H1 (cell line): ENCODE measurements around the gene NXN. TPM values are rescaled to one million over a fixed set of nuclear protein-coding genes. Genes with fewer than 3 reads are reported as not detected.
A peak's percentile ranks its signal among the peaks of the same experiment; 100 is the strongest.
"Not testable (repeated sequence)": the region's sequence is repeated elsewhere in the genome, so short reads cannot be mapped to it uniquely, and the experiment has no call there.

ENCODE experiments used
- CTCF ChIA-PET: fragments of 300-600 bp; sonication (Branson Sonifier 250); formaldehyde crosslinking; loops from one replicate; lab custom pipeline; 2021; ENCODE audit not compliant: partially characterized antibody; lab: Charles Lee
- POLR2A ChIA-PET: fragments of 300-600 bp; sonication (Branson Sonifier 250); formaldehyde crosslinking; loops from one replicate; lab custom pipeline; 2021; ENCODE audit warnings: inconsistent platforms; ENCODE audit not compliant: partially characterized antibody; lab: Charles Lee
- DNase-seq, 2 experiments: peaks; one replicate each; pipeline versions ENCODE4 v3.0.0 to v3.0.0-alpha.2; 2010 to 2022; ENCODE audit warnings: low spot score in 2 of 2, low read depth in 1 of 2, mixed read lengths in 1 of 2
- FAIRE-seq: peaks from 2 replicates; lab custom pipeline; 2011; peaks lifted over from hg19 to GRCh38; lab: Jason Lieb, UNC
- H2AFZ ChIP-seq: 2 replicates; pipeline ENCODE4 v1.8.1; 2012; ENCODE audit warnings: low read length, inconsistent platforms
- H2AK5ac ChIP-seq: 2 replicates; pipeline ENCODE4 v1.6.1; 2013; ENCODE audit warnings: low read depth, low read length
- H2BK120ac ChIP-seq: replicated peaks from 2 replicates; pipeline ENCODE3; 2013; ENCODE audit warnings: low read depth, low read length, inconsistent platforms
- H2BK12ac ChIP-seq: 2 replicates; pipeline ENCODE4 v1.6.1; 2013; ENCODE audit warnings: low read depth, low read length
- H2BK15ac ChIP-seq: 2 replicates; pipeline ENCODE4 v1.6.1; 2013; ENCODE audit warnings: low read length
- H2BK20ac ChIP-seq: 2 replicates; pipeline ENCODE4 v1.6.1; 2013; ENCODE audit warnings: low read length
- H2BK5ac ChIP-seq: 2 replicates; pipeline ENCODE4 v1.6.1; 2013; ENCODE audit warnings: low read depth, low read length
- H3K14ac ChIP-seq: 2 replicates; pipeline ENCODE4 v1.6.1; 2013; ENCODE audit warnings: inconsistent platforms; ENCODE audit not compliant: insufficient read length
- H3K18ac ChIP-seq: 2 replicates; pipeline ENCODE4 v1.6.1; 2013; ENCODE audit warnings: low read length; ENCODE audit errors: extremely low read depth
- H3K23ac ChIP-seq: 2 replicates; pipeline ENCODE4 v1.6.1; 2013; ENCODE audit warnings: inconsistent platforms; ENCODE audit not compliant: insufficient read length
- H3K23me2 ChIP-seq: 2 replicates; pipeline ENCODE4 v1.6.1; 2013; ENCODE audit warnings: low read depth, low read length
- H3K27ac ChIP-seq: 2 replicates; pipeline ENCODE4 v1.6.1; 2011; ENCODE audit warnings: low read depth, low read length, inconsistent platforms
- H3K27me3 ChIP-seq, 4 experiments: replicated peaks in 1 of 4; 1 replicate in 1 of 4; 2 replicates in 3 of 4; pipeline versions ENCODE4 v1.6.1 to v1.8.1; 2011 to 2013; ENCODE audit warnings: low read length in 3 of 4, mild to moderate bottlenecking in 3 of 4, inconsistent platforms in 2 of 4, mixed read lengths in 2 of 4, moderate library complexity in 1 of 4; ENCODE audit not compliant: control insufficient read depth in 3 of 4, insufficient read depth in 3 of 4; ENCODE audit errors: extremely low read depth in 1 of 4
- H3K36me3 ChIP-seq, 4 experiments: 2 replicates each; pipeline versions ENCODE4 v1.6.1 to v1.8.1; 2011 to 2013; ENCODE audit warnings: mild to moderate bottlenecking in 4 of 4, low read length in 3 of 4, moderate library complexity in 2 of 4, control low read depth in 1 of 4, inconsistent platforms in 1 of 4; ENCODE audit not compliant: insufficient read depth in 4 of 4, control insufficient read depth in 2 of 4
- H3K4ac ChIP-seq: replicated peaks from 2 replicates; pipeline ENCODE3; 2013; ENCODE audit warnings: low read length, low read depth, mixed read lengths, inconsistent platforms; ENCODE audit not compliant: insufficient read length
- H3K4me1 ChIP-seq, 4 experiments: replicated peaks in 1 of 4; 1 replicate in 1 of 4; 2 replicates in 3 of 4; pipeline versions ENCODE4 v1.6.1 to v1.8.1; 2011 to 2013; ENCODE audit warnings: low read length in 3 of 4, inconsistent platforms in 2 of 4, mixed read lengths in 1 of 4; ENCODE audit not compliant: insufficient read depth in 4 of 4, control insufficient read depth in 3 of 4
- H3K4me2 ChIP-seq, 2 experiments: 2 replicates each; pipeline versions ENCODE4 v1.6.1 to v1.8.1; 2011 to 2013; ENCODE audit warnings: low read depth in 2 of 2, low read length in 2 of 2, control low read depth in 1 of 2, inconsistent platforms in 1 of 2, mild to moderate bottlenecking in 1 of 2; ENCODE audit not compliant: insufficient read depth in 1 of 2
- H3K4me3 ChIP-seq, 4 experiments: fragments of 200-600, 300-600 bp in 1 of 4; sonication (generic), shearing (Covaris generic), sonication (Bioruptor Twin) in 1 of 4; 2 replicates each; pipeline versions ENCODE4 v1.5.1 to v1.8.1; 2011 to 2016; ENCODE audit warnings: low read length in 4 of 4, low read depth in 3 of 4, control low read depth in 2 of 4, inconsistent platforms in 2 of 4, mild to moderate bottlenecking in 2 of 4, mixed read lengths in 1 of 4, moderate library complexity in 1 of 4; ENCODE audit not compliant: insufficient read depth in 2 of 4; ENCODE audit errors: extremely low read depth in 1 of 4
- H3K56ac ChIP-seq: replicated peaks from 2 replicates; pipeline ENCODE3; 2013; ENCODE audit warnings: low read depth, mild to moderate bottlenecking, mixed read lengths, low read length, inconsistent platforms; ENCODE audit not compliant: insufficient read length
- H3K79me1 ChIP-seq: 2 replicates; pipeline ENCODE4 v1.6.1; 2013; ENCODE audit warnings: low read depth, low read length, control low read depth
- H3K79me2 ChIP-seq, 2 experiments: 2 replicates each; pipeline versions ENCODE4 v1.6.1 to v1.8.1; 2012 to 2013; ENCODE audit warnings: low read length in 2 of 2, mild to moderate bottlenecking in 2 of 2, inconsistent platforms in 1 of 2; ENCODE audit not compliant: insufficient read depth in 2 of 2, control insufficient read depth in 1 of 2
- H3K9ac ChIP-seq, 4 experiments: replicated peaks in 1 of 4; 1 replicate in 1 of 4; 2 replicates in 3 of 4; pipeline versions ENCODE4 v1.6.1 to v1.8.1; 2011 to 2013; ENCODE audit warnings: low read depth in 3 of 4, low read length in 3 of 4, control low read depth in 2 of 4, mild to moderate bottlenecking in 2 of 4, moderate library complexity in 2 of 4, inconsistent platforms in 1 of 4; ENCODE audit errors: extremely low read depth in 1 of 4
- H3K9me3 ChIP-seq, 2 experiments: 2 replicates each; pipeline versions ENCODE4 v1.6.1 to v1.8.1; 2012 to 2013; ENCODE audit warnings: mild to moderate bottlenecking in 2 of 2, moderate library complexity in 2 of 2, control low read depth in 1 of 2, inconsistent platforms in 1 of 2, low read depth in 1 of 2, low read length in 1 of 2, mixed read lengths in 1 of 2; ENCODE audit not compliant: insufficient read depth in 2 of 2
- H4K20me1 ChIP-seq, 2 experiments: replicated peaks in 1 of 2; 2 replicates each; pipeline versions ENCODE3 to v1.8.1; 2011 to 2013; ENCODE audit warnings: inconsistent platforms in 2 of 2, low read length in 2 of 2, mild to moderate bottlenecking in 1 of 2; ENCODE audit not compliant: insufficient read depth in 2 of 2, control insufficient read depth in 1 of 2
- H4K5ac ChIP-seq: 2 replicates; pipeline ENCODE4 v1.6.1; 2013; ENCODE audit warnings: low read length, low read depth, mixed read lengths, inconsistent platforms; ENCODE audit not compliant: insufficient read length
- H4K8ac ChIP-seq: 2 replicates; pipeline ENCODE4 v1.8.0; 2013; ENCODE audit warnings: mild to moderate bottlenecking, moderate library complexity, low read length, inconsistent platforms; ENCODE audit not compliant: insufficient read depth; ENCODE audit errors: extremely low read depth
- H4K91ac ChIP-seq: replicated peaks from 2 replicates; pipeline ENCODE3; 2013; ENCODE audit warnings: low read length, mixed read lengths, inconsistent platforms; ENCODE audit not compliant: insufficient read length
- SRF ChIP-seq: IDR thresholded peaks from 2 replicates; pipeline ENCODE4 v1.6.1; 2011; ENCODE audit warnings: mild to moderate bottlenecking, low read depth, low read length, moderate library complexity
- WGBS, 2 experiments: shearing (Covaris generic) in 1 of 2; methylation state at CpG; one replicate each; pipeline versions ENCODE4 v1.1.6 to v1.1.7; 2013 to 2015; ENCODE audit warnings: low lambda C conversion rate in 2 of 2, mixed read lengths in 2 of 2, inconsistent platforms in 1 of 2, low coverage in 1 of 2, missing lambda C conversion rate in 1 of 2; ENCODE audit not compliant: insufficient replicate concordance in 2 of 2, insufficient coverage in 1 of 2, insufficient read length in 1 of 2; ENCODE audit errors: extremely low coverage in 1 of 2, missing lambda C conversion rate in 1 of 2; 5-methylcytosine and 5-hydroxymethylcytosine counted together
- polyA plus RNA-seq, 7 experiments: library from polyadenylated mRNA; depleted of rRNA in 3 of 7; stranded (reverse) in 5 of 7; unstranded in 2 of 7; fragments of >200 nt in 5 of 7; fragments of 200-250 nt in 2 of 7; gene quantifications; 1 replicate in 5 of 7; 2 replicates in 1 of 7; 4 replicates in 1 of 7; pipeline versions ENCODE4 v1.2.1 to v1.2.3, GENCODE V29; 2011 to 2013; ENCODE audit warnings: missing spikeins in 2 of 7, mixed read lengths in 2 of 7
- total RNA-seq: library from RNA; stranded (reverse); fragmentation: NEBNext Ultra II Directional; extraction: Animal tissue kit (Norgen Biotek cat#: 25700); gene quantifications from 2 replicates; pipeline ENCODE4 v1.2.1, GENCODE V29; 2021

NXN gene
- total and polyA plus RNA-seq, 2 of the 8 experiments (the other 6 are each of a cell fraction or from before 2014, with no cell fraction given): 94.1 to 107 TPM

- H3K27me3 ChIP-seq, H3K9ac ChIP-seq, H3K56ac ChIP-seq, H4K5ac ChIP-seq, H3K18ac ChIP-seq, H2BK5ac ChIP-seq, H3K4me1 ChIP-seq, H3K23me2 ChIP-seq, H2BK120ac ChIP-seq, H2AK5ac ChIP-seq, H3K14ac ChIP-seq, H3K4ac ChIP-seq, H3K79me2 ChIP-seq, H4K20me1 ChIP-seq, H2BK20ac ChIP-seq, H4K91ac ChIP-seq, DNase-seq: not testable (repeated sequence)
- CTCF ChIA-PET: interaction anchor here (0.6 to 1.5 kb wide), 5 partner anchors 11 to 243 kb away, joined by 3 to 4 read pairs (median 3); partner anchors contain the start of gene TIMM22
- H3K36me3 ChIP-seq: peaks cover 6 to 25% (median 15%) of the 10 kb centered on the region in 4 experiments; a peak in 7 of 8 replicates
- peak; percentile 67; the same call in 1 of the 2 replicates for TF ChIP-seq SRF
- TF ChIP-seq, all 59 proteins: peak for 1; not testable (repeated sequence) for 58
- H3K4me3 ChIP-seq, H3K79me1 ChIP-seq, H3K27ac ChIP-seq, H3K9me3 ChIP-seq, H2BK15ac ChIP-seq, H4K8ac ChIP-seq, H2AFZ ChIP-seq, FAIRE-seq, H3K4me2 ChIP-seq, H2BK12ac ChIP-seq, H3K23ac ChIP-seq: not testable (repeated sequence)
- POLR2A ChIA-PET: interaction anchor here (1.3 to 4.4 kb wide), 4 partner anchors 9 to 35 kb away, joined by 4 to 22 read pairs (median 7); partner anchors contain the start of genes GLOD4 and MRM3
- WGBS, 2 experiments: 88% methylated on average over 15 of the region's 15 CpGs; no CpG with 5 or more reads in 1 of the 2 experiments
Observed at GRCh38 chr17:756010-756567, 223.5 kb downstream of the NXN start.
